Amniotic epithelial cell (primary cell): ENCODE measurements around the gene MNX1.

Experiments
- DNase-seq: peaks from one replicate; pipeline ENCODE4 v3.0.0-alpha.2; 2010; ENCODE audit warnings: low read depth

Gene MNX1

DNA sequence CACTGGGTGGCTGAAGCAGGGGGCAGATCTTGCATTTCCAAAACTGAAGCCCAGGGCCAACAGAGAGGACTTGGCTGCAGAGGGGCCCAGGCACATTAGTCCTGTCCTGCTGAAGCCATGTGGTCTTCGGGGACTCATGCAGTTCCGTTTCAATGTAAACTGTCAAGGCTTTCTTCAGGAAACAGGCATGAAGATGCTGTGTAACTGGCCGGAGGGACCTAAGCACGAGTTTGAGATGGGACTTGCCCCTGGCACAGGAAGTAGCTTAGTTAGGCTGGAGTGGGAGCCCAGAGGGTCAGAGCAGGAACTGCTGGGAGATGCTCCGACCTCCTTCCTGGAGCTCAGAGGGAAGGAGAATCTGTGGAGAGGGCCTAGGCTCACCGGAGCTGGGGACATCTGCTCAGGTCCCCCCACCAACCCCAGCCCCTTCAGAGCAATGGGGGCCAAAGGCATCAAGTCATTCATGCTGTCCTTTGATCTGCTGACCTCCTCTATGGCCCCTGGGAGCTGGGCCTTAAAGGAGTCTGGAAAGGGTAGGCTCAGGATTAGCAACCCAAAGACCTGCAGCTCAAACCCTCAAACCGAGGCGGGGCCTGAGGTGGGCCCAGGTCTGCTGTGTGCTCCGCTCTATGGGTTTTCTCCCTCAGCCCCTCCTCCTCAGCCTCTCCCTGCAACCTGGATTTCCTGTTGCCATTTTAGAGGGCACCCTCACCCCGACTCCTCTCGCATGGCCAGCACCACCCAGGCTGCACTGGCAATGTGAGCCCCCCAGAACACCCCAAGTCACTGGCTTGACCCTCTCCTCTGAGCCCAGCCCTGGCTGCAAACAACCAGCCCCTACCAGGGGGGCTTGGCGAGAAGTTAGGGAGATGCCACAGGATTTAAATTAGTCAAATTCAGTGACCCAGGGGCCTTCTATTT, 4.4 kb upstream of the MNX1 start:
- DNase-seq = no peak

DNA sequence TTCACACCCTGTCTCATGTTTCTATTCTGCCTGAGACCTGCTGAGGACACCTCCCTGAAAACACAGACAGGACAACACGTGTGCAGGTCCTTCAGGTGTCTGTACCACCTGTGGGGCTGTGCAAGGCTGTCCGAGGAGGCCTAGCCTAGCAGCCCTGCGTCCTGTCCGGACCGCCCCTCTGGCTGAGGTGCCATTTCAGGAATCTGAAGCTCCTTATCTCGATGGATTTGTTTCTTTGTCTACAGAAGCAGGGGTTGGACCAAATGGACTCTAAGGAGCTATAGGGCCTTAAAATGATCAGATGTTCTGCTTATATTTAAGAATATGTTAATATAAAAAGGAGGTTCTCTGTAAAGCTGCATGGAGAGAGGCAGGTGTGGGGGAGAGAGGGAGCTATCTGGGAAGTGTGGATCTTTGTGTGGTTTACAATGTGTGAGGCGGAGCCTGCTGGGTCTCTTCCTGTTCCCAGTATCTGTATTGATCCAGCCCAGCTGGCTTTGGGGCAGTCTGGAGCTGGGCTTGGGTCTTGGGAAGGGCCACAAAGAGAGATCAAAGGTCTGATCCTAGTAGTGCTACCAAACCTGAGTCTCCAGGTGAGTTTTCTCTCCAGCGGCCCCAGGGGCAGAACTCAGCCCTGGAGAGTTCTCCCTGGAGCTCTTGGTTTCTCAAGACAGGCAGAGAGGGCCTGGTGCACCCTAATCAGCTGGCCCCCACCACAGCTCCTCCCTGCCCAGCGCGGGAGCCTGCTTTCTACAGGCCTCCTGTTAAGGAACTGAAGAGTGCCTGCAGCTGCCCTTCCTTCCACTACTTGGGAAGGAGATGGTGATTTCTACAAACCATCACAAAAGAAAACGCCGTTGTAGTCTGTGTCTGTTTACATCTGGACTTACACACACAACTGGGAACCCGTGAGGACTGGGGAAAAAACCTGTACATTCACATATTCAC, 3.4 kb upstream of the MNX1 start:
- DNase-seq = no peak

DNA sequence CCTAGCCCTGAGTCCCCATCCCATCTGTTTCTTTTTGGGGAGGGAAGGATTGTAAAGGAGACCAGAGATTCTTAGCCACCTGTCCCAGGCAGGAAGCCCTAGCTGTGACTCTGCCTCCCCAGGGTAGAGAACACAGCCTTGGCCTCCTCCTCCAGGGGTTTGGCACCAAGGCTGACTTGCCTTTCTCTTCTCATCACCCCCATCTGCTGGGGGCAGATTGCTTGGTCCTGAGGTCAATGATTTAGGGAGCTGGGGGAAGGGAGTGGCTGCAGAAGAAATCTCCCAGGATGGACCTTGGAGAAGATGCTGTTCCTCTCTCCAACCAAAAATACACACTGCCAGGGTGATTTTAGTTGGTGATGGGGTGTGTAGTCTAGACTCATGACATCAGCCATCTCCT, 2.6 kb upstream of the MNX1 start:
- no peak for DNase-seq

DNA sequence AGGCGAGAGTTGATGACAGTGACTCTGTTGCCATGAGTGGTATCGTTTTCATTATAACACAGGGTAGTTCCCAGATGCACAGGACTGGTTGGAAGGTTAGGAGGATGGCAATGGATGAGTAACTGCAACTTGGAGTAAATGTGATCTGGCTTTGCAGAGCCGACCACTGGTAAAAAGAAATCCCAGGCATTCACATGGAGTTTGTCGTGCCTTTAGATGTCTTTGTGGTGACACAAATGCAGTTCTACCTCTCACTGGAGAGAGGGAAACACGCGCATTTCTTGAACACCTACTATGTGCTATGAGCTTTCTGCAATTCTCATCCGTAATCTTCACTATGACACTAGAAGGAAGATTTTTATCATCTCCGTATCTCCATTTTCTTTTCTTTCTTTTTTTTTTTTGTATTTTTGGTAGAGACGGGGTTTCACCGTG, 1.7 kb upstream of the MNX1 start:
- DNase-seq = no peak

DNA sequence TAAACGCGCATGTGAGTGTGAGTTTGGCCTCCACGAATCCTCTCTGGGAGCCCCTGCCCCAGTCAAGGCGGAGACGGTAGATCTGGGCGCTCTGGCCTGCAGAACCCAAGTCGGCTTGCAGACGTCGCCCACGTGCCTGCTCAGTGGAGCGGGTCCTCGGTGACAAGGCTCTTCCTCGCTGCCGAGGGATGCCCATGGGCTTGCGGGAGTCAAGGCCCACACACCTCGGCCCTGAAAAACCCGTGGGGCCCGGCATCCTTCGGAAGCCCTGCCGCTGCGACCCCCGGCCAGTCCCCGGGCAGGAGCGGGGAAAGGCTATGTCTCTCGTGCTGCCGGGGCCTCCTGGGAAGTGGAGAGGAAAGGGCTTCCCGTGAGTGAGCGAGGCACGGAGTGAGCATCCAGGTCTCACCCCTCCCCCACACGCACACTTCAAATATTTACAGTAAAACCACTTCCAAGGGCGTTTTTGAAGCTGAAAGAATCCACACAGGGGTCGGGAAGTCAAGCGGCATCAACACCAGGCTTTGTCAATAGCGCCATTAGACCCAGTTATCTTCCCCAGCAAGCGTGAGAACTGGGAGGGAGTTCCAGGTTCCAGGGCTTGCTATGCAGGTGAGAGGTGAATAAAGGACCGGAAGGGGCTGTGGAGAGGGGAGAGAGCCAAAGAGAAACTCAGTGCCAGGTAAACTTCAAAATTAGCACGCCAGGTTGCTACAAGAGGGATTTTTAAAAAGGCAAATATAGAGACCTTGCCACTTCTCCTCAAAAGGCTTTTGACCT, 1.1 kb upstream of the MNX1 start:
- DNase-seq = no peak

DNA sequence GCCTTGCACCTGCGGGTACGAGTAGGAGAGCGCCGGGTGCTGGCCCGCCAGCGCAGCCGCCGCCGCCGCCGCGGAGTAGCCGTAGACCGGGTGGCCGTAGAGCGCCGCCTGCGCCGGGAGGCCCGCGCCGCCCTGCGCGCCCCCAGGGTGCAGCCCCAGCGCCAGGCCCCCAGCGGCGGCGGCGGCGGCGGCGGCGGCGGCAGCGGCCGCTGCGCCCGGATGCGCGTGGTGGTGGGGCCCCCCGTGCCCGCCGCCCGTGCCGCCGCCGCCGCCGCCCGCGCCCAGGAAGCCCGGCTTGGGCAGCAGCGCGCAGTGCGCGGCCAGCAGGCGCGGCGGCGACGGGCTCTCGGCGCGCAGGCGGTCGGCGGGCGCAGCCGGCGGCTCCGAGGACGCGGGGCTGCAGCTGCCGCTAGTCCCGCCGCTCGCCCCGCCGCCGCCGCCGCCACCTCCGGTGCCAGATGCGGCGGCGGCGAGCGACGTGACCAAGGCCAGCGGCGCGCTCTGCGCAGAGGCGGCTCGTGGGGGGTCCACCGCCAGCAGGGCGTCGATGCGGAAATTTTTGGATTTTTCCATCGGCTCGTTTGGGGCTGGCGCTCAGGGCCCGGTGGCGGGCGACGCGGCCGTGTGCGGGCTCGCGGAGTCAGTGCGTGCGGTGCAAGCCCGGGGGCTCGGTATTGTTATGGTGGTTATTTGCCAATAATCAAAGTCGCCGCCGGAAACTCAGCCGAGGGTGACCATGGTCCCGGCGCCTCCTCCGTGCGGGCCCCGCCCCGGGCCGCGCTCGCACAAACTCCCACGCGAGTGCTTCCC, 480 bp downstream of the MNX1 start:
- DNase-seq = no peak

DNA sequence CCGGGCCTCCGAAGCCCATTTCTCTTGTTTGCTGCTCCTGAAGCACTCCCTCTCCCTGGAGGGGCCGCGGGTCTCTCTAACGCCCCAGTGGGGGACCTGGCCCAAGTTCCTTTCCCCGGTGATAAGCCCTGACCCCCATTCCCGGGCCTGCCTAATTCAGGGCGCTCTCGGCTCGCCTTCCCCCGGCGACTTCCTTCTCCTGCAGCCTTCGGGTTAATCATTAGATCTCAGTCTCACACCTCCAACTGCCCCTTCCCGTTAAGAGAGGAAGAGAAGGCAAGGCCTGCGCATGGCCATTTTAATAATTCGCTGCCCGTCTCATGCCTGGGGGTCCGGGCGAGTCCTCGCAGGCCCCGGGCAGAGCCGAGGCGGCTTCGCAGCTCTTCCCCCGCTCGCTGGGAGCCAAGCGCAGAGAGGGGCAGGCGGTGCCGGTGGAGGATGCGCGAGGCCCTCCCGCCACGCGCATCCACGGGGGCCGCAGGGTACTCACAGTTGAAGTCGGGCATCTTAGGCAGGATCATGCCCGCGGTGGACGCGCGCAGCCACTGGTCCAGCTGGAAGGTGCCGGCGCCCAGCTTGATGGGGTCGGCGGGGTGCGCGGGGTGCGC, 1.2 kb downstream of the MNX1 start:
- no peak for DNase-seq

DNA sequence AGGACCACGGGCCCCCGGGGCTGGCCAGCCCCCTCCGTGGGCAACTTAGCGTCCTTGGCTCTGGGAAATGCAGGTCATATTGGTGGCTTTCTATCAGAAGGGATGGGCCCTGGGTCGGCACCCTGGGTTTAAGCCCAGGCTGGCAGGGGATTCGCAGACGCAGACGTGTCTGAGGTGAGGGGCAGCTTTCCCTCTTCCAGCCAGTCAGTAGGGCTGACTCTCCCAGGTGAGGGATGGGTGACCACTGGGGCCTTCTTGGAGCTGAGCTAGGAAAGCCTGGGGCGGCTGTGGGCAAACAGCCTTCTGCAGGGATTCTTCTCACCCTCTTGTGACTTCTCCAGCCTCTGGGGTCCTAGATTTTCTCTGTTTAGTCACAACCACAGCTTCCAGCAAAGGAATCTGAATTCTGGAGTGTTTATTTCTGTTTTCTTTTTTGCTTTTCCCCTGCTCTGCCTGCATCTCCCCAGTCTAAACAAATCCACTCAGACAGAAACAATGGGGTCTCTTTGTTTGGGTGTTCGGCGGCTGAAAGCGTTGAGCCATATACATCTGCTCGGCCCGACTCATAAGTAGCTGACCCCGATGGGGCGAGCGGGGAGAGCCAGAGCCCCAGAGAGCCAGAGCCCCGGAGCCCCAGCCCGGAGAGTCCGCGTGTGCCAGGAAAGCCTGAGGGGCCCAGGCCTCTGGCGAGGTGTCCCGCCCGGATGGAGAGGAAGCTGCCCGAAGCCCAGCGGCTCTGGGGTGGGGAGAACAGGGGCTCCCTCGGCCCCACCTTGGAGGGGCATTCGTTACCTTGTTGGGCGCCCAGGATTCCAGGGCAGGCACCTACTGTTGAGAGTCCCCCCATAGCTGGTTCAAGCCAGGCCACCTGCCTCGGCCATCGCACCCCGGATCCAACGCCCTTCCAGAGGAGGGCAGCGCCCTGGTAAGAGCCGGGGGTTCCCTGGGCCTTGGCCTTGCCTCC, 2.0 kb downstream of the MNX1 start:
- DNase-seq = no peak

DNA sequence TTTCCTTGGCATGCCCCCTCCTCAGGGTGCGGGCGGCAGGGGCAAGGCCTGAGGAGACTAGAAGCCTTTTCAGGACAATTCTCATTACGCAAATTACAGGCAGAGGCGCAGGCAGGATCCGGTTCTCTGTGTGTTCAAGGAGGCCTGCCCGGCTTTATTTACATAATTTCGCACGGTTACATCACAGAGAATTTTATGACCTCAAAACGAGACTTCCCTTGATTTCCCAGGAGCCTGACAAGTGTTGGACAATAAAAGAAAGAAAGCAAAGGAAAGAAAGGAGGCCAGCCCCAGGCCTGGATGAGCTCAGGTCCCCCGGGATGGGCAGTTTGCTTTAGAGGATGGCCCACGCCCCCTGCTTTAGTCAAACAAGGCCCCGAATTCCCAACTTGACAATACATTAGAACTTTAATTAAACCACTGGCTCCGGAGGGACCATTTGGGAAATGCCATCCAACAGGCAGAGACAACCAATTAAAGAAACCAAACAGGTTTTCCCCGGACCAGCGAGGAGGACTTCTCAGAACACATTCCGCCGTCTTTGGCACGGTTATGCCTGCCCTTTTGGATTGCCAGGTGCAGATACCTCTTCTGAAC, 2.9 kb downstream of the MNX1 start:
- no peak for DNase-seq

DNA sequence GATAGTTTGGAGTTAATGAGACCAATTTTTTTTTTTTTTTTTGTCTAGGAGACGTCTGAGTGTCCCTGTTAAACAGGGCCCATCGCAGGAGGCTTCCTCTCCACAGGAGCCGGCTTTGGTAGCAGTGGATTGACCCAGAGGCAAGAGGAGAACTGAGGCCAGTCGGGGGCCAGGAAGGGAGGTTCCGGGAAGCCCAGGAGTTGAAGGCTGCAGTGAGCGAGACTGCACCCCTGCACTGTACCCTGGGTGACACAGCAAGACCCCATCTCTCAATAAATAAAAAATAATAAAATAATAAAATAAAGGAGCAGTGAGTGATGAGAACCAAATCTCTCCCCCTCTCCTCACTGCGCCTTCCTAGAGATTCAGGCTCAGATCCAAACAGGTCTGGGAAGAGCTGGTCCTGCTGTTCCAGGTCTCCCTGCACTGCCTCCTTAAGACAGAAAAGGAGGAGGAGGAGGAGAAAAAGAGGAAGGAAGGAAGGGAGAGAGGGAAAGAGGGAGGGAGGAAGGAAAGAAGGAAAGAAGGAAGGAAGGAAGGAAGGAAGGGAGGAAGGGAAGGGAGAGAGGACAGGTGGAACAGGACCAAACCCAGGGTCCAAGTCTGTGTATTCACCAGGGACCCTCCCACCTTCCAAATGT, 3.5 kb downstream of the MNX1 start:
- DNase-seq = no peak

DNA sequence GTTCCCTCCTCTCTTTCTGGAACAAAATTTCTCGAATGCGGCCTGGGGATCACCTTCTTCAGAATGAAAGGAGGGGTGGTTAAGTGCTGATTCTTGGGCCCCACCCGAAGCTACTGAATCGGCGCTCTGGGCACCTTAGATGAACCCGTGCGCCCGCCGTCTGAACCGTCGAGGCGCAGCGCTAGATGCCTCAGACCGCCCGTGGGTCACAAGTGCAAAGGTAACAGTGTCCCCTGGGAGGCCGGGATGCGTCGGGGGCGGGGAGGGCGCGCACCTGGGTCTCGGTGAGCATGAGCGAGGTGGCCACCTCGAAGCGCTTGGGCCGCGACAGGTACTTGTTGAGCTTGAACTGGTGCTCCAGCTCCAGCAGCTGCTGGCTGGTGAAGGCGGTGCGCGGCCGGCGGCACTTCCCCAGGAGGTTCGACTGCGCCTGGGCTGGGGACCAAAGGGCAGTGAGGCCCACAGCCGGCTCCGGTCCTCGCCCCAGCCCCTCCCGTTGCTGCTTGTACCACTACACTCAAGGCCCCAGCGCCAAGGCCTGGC, 4.2 kb downstream of the MNX1 start:
- no peak for DNase-seq

DNA sequence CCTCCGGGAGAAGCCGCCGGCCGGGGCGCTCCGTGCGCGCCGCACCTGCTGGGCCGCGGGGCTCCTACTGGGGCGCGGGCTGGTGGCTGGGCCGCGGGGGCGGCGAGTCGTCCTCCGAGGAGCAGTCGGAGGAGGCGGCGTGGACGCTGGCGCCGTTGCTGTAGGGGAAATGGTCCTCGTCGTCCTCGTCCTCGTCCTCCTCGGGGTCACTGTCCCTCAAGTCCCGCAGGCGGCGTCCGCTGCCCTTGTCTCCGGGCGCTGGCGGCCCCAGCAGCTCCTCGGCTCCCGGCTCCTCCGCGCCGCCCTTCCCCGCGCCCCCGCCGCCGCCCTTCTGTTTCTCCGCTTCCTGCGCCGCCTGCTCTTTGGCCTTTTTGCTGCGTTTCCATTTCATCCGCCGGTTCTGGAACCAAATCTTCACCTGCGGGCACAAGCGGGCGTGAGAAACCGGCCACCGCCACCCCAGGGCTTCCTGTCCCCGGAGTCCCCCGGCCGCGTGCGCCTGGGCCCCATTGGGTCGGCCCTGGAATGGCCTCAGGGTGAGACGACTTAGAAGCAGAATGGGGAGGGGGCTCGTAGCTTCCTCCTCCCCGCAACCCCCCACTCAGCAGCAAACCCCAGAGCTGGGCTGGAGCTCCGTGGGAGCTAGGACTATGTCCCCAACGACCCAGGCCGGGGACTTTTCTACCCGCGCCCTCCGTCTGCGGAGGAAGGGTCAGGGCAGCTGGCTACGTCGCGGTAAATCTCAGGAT, 4.8 kb downstream of the MNX1 start:
- no peak for DNase-seq

DNA sequence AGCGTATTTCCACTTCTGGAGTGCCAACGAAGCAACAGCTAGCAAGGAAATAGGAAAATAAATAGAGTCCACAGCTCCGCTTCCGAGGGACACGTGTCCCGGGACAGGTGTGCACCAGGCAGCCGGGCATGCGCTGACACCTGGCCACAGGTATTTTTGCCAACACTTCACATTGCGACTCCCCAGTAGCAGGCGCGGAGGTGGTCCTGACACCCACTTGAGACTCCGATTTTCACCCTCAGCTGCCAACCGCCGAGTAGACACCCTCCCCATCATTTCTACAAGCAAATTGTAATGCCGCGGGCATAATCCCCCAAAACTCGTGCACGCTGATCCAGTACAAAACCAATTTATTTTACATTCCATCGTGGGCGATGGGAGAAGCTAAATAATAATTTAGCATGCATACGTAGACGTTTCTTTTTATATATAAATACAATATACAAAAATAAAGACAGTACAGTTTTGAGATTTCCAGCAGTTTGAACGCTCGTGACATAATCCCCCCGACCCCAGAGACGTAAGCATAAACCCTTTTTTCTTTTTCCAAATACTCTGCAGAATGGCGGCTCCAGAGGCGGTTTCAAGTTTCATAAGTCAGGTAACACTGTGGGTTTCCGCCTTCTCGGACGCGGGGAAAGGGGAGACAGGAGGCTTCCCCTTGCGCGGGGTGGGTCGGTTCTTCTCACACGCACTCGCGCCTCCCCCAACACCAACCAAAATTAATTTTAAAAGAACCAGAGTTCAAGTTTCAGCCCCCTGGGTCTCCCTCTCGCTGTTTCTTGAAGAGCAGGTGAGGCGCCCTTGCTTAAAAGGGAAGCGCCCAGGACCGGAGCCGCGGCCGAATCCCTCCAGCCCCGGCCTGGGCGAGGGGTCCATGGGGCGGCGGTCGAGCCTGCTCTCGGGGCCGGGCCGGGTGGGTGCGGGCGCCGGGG, 5.7 kb downstream of the MNX1 start:
- no peak for DNase-seq

DNA sequence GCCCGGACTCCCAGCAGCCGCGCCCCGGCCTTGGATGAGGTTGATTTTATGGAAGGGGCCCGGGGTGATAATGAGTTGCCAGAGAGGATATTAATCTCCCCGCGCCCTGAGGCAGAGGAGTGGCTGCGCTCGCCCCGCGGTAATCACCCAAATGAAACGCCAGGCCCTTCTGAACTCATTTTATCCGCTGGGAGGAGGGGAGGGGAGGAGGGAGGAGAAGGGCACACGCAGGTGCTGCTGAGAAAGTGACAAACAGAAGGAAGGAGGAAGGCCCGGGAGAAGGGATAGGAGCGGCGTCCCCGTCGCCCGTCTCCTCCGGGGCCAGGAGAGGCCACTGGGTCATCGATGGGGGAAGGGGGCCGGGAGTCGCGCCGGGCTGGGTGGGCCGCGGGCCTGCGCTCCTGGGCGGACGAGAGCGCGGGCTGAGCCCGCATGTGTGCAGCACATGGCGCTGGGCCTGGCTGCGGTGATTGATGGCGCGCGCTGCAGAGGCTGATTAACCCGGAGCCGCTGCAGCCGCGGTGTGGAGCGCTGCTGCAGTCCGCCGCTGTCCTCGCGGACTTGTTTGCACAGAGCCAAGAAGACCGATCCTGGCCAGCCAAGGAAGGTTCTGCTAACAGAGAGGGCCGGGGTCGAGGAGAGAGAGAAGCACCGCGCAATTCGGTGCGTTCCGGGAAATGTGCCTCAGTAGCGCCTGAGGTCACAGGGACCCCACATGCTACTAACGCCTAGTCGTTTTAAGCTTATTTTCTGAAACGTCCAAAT, 6.5 kb downstream of the MNX1 start:
- DNase-seq = peak; percentile 32

DNA sequence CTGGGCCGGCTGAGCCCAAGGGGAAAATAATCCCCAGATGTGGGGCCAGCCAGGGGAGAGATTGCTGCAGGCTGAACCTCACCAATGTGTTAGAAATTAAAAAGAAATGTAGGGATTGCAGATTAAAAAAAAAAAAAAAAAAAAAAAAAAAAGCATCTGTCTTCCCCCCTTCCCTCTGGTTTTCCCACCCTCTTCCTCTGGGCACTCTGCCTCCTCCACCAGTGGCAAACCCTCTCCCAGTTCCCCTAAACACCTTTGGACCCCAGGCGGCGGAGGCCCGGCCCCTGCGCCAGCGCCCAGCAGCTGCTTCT, 7.1 kb downstream of the MNX1 start:
- DNase-seq = no peak

DNA sequence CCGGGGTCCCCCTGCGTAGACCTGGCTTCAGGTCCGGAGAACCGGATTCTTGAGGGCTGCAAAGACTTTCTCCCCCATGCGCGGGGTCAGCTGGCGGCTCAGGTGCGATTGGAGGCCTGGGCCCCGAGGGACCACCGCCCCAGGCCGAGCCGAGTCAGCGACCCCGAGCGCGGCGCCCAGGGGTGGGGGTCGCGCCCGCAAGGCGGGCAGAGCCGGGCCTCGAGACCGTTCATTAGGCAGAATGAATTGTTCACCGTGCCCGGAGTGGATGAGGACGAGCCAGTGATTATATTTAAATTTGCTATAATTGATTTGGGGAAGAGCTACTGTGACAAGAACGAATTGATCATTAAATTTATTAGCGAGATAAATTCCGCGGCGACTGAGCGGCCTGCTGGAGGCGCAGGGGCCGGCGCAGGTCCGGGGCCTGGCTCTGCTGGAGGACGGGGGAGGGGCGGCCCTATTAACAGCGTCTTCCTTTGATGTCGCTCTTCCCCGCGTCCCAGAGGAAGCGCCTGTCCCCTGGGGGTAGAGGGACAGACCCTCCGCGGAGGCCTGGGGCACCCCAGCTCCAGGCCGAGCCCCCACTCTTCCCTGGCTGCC, 7.5 kb downstream of the MNX1 start:
- DNase-seq = no peak
